SK-N-SH treated with all-trans-retinoic acid at 6 μM for 48 hours (cell line): ENCODE data around the gene ANTXRL.

ENCODE experiments used
- ARNTL ChIP-seq: fragments of 450-650 bp; formaldehyde crosslinking; IDR thresholded peaks from 2 replicates; pipeline ENCODE4 v1.5.0; 2020; ENCODE audit warnings: low read depth, mild to moderate bottlenecking, moderate library complexity, borderline replicate concordance
- CREB5 ChIP-seq: fragments of 250-450 bp; sonication (Bioruptor Pico); IDR thresholded peaks from 2 replicates; pipeline ENCODE4 v1.5.1; 2020; ENCODE audit warnings: low read depth, mild to moderate bottlenecking, moderate library complexity
- CSDC2 ChIP-seq: fragments of 250-450 bp; sonication (Bioruptor Pico); IDR thresholded peaks from 2 replicates; pipeline ENCODE4 v1.5.0; 2020; ENCODE audit warnings: mild to moderate bottlenecking, moderate library complexity
- CSRNP3 ChIP-seq: fragments of 250-450 bp; sonication (Bioruptor Pico); IDR thresholded peaks from 2 replicates; pipeline ENCODE4 v1.5.1; 2021; ENCODE audit warnings: mild to moderate bottlenecking, moderate library complexity
- ESRRG ChIP-seq: fragments of 250-450 bp; sonication (Bioruptor Pico); IDR thresholded peaks from 2 replicates; pipeline ENCODE4 v1.6.1; 2021; ENCODE audit warnings: mild to moderate bottlenecking
- OSR1 ChIP-seq: fragments of 250-450 bp; sonication (Bioruptor Pico); IDR thresholded peaks from 2 replicates; pipeline ENCODE4 v1.8.0; 2022; ENCODE audit warnings: moderate library complexity, mild to moderate bottlenecking, inconsistent platforms
- PATZ1 ChIP-seq: fragments of 250-450 bp; sonication (Bioruptor Pico); IDR thresholded peaks from 2 replicates; pipeline ENCODE4 v1.8.0; 2020; ENCODE audit warnings: mild to moderate bottlenecking, moderate library complexity, borderline replicate concordance
- POU6F1 ChIP-seq: fragments of 250-450 bp; sonication (Bioruptor Pico); IDR thresholded peaks from 2 replicates; pipeline ENCODE4 v1.8.0; 2021; ENCODE audit warnings: low read depth, mild to moderate bottlenecking, moderate library complexity, borderline replicate concordance
- SNAI2 ChIP-seq: fragments of 250-450 bp; sonication (Bioruptor Pico); IDR thresholded peaks from 2 replicates; pipeline ENCODE4 v1.5.0; 2020; ENCODE audit warnings: mild to moderate bottlenecking, moderate library complexity
- TCF4 ChIP-seq: fragments of 250-450 bp; sonication (Bioruptor Pico); IDR thresholded peaks from 2 replicates; pipeline ENCODE4 v1.8.0; 2021; ENCODE audit warnings: mild to moderate bottlenecking, moderate library complexity, borderline replicate concordance
- ZC3H10 ChIP-seq: fragments of 250-450 bp; sonication (Bioruptor Pico); IDR thresholded peaks from 2 replicates; pipeline ENCODE4 v1.5.1; 2021; ENCODE audit warnings: mild to moderate bottlenecking, moderate library complexity
- ZFP3 ChIP-seq: fragments of 250-450 bp; sonication (Bioruptor Pico); IDR thresholded peaks from 2 replicates; pipeline ENCODE4 v1.5.0; 2020; ENCODE audit warnings: mild to moderate bottlenecking, moderate library complexity
- ZFP30 ChIP-seq: fragments of 450-650 bp; formaldehyde crosslinking; IDR thresholded peaks from 2 replicates; pipeline ENCODE4 v1.5.0; 2022; ENCODE audit warnings: mild to moderate bottlenecking, moderate library complexity
- ZNF8 ChIP-seq: fragments of 450-650 bp; formaldehyde crosslinking; IDR thresholded peaks from 2 replicates; pipeline ENCODE4 v1.5.0; 2020; ENCODE audit warnings: mild to moderate bottlenecking, moderate library complexity

GRCh38 chr10:46245381-46245900 is 41.4 kb upstream of the ANTXRL start:
- TF ChIP-seq CREB5 (CRISPR knock-in tag) (no peak), ZFP3 (no peak), ZNF8 (CRISPR knock-in tag) (no peak), ZFP30 (CRISPR knock-in tag) (no peak), TCF4 (CRISPR knock-in tag) (no peak), OSR1 (no peak), SNAI2 (no peak), ARNTL (no peak), CSDC2 (no peak), CSRNP3 (CRISPR knock-in tag) (no peak), ESRRG (CRISPR knock-in tag) (no peak), ZC3H10 (no peak), PATZ1 (CRISPR knock-in tag) (no peak), POU6F1 (no peak)
